ENCODE results near the gene SAMD4A. TPM values are rescaled to one million over a fixed set of nuclear protein-coding genes. Genes with fewer than 3 reads are reported as not detected.

The SAMD4A gene
- total RNA-seq, 1 donor from 2014 or later: 57.0 TPM

DNA sequence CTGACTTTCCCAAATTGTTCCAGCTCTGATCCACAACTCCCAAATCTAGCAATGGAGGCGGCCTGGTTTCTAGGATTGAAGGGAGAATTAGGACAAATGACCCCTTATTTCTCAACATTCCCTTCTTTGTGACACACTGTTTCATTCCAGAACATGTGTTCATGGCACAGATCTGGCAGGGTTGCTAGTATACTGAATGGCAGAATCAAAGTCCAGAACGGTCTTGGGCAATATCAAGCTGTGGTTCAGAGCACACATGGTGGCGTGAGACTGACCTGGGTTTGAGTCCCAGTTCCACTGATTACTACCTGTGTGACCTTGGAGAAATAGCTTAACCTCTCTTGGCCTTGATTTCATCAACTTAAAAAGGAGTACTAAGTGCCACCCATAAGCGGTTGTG is 152.5 kb downstream of the SAMD4A start:
- DNase-seq (ENCODE audit: low spot score): no peak
- no peaks in the 10 kb centered on the region for H3K27me3 Mint-ChIP-seq (ENCODE audit: low read depth)
- peaks cover 2% of the 10 kb centered on the region for H3K36me3 Mint-ChIP-seq (ENCODE audit: low read depth)
- TF ChIP-seq, protein P1, sequence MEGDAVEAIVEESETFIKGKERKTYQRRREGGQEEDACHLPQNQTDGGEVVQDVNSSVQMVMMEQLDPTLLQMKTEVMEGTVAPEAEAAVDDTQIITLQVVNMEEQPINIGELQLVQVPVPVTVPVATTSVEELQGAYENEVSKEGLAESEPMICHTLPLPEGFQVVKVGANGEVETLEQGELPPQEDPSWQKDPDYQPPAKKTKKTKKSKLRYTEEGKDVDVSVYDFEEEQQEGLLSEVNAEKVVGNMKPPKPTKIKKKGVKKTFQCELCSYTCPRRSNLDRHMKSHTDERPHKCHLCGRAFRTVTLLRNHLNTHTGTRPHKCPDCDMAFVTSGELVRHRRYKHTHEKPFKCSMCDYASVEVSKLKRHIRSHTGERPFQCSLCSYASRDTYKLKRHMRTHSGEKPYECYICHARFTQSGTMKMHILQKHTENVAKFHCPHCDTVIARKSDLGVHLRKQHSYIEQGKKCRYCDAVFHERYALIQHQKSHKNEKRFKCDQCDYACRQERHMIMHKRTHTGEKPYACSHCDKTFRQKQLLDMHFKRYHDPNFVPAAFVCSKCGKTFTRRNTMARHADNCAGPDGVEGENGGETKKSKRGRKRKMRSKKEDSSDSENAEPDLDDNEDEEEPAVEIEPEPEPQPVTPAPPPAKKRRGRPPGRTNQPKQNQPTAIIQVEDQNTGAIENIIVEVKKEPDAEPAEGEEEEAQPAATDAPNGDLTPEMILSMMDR (IDR thresholded peaks at IDR 0.05): no peak
- peaks cover 28% of the 10 kb centered on the region for H3K4me1 Mint-ChIP-seq (ENCODE audit: low read depth)
- H3K9me3 Mint-ChIP-seq (ENCODE audit: low read depth): no peaks in the 10 kb centered on the region
- no peak overlapping the region for H3K4me3 Mint-ChIP-seq (ENCODE audit: unreplicated experiment)
- H3K27ac Mint-ChIP-seq (ENCODE audit: unreplicated experiment): no peak overlapping the region

DNA sequence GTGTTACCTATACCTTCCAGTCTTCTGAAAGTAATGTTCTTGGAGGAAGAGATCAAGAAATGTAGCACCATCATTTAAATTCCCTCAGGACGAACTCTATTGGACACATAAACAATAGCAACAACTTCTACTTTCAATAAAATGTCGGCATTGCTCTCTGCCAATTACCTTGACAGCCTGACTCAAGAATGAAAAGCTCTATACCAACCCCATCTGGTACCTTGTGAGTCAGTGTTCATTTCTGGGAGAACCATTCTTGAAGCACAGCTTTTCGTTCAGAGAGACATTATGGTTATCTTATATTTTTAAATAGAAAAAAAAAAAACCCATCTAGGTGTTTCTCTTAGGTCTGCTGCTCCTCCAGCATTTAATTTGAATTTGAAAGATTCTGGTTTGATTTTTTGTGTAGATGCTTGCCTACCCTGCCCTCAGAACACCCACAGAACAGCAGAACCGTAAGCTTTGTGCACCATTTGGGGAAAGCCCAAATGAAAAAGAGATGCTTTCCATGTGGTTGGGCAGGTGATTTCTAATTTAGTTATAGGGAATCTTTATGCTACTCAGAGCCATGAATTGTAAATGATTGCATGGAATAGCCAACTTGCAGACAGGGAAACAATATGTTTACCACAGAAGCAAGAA is 156.0 kb downstream of the SAMD4A start:
- DNase-seq (ENCODE audit: low spot score): no peak
- H3K4me1 Mint-ChIP-seq (ENCODE audit: low read depth): peaks cover 15% of the 10 kb centered on the region

DNA sequence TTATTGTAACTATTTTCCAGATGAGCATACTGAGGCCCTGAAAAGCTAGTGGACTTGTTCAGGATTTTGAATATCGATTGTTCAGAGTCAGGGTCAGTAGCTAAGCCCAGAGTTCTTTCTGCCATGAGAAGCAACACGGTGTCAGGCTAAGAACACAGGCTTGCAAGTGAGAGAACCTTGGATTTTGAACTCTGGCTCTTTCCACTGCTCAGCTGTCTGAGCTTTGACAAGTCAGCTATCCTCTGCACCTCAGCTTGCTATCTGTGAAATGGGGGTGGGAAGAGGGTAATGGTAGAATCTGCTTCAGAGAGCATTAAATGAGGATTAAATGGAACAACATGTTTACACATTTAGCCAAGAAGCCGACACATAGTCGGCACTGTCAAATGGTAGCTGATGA is 157.2 kb downstream of the SAMD4A start:
- TF ChIP-seq, protein P1 (IDR thresholded peaks at IDR 0.05): no peak
- no peaks in the 10 kb centered on the region for H3K27me3 Mint-ChIP-seq (ENCODE audit: low read depth)
- no peak overlapping the region for H3K4me3 Mint-ChIP-seq (ENCODE audit: unreplicated experiment)
- no peak for DNase-seq (ENCODE audit: low spot score)
- peaks cover 2% of the 10 kb centered on the region for H3K36me3 Mint-ChIP-seq (ENCODE audit: low read depth)
- H3K4me1 Mint-ChIP-seq (ENCODE audit: low read depth): peaks cover 13% of the 10 kb centered on the region
- no peaks in the 10 kb centered on the region for H3K9me3 Mint-ChIP-seq (ENCODE audit: low read depth)
- H3K27ac Mint-ChIP-seq (ENCODE audit: unreplicated experiment): no peak overlapping the region

More for the DNA sequence above, 156.0 kb downstream of the SAMD4A start:
- no peaks in the 10 kb centered on the region for H3K9me3 Mint-ChIP-seq (ENCODE audit: low read depth)
- no peaks in the 10 kb centered on the region for H3K27me3 Mint-ChIP-seq (ENCODE audit: low read depth)
- H3K36me3 Mint-ChIP-seq (ENCODE audit: low read depth): peaks cover 2% of the 10 kb centered on the region
- H3K27ac Mint-ChIP-seq (ENCODE audit: unreplicated experiment): no peak overlapping the region
- TF ChIP-seq, protein P1 (IDR thresholded peaks at IDR 0.05): peak; percentile 70
- no peak overlapping the region for H3K4me3 Mint-ChIP-seq (ENCODE audit: unreplicated experiment)

DNA sequence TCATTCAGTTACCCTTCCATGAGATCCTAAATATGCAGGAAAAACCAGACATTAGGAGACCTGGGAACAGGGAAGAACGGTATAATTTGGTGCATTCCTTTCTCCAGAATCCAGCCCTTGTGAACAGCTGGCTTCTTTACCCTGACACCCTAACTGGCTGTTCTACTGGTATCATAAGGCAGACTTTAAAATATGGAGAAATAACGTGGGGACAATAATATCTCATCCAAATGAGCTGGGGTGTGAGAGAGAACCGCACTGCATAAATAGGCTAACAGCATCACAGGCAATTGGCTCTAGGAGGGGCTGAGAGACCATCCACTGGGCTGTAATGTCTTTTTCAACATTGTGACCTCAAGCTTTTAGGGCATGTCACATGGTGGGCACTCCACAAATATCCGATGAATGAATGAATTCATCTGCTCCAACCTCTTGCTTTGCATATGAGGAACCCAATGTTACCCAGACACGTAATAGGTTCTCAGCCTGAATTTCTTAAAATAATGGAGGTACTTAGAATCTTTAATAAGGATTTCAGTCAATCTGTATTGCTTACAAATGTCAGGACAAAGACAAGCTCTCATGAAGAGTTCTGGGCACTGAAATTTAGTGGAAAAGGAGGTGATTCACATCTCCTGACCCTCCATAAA is 157.9 kb downstream of the SAMD4A start:
- Mint-ChIP-seq H3K27me3 (ENCODE audit: low read depth) (no peaks in the 10 kb centered on the region), H3K4me3 (ENCODE audit: unreplicated experiment) (no peak overlapping the region), H3K9me3 (ENCODE audit: low read depth) (no peaks in the 10 kb centered on the region), H3K27ac (ENCODE audit: unreplicated experiment) (no peak overlapping the region), H3K4me1 (ENCODE audit: low read depth) (peaks cover 20% of the 10 kb centered on the region), H3K36me3 (ENCODE audit: low read depth) (peaks cover 2% of the 10 kb centered on the region)
- TF ChIP-seq, protein P1 (IDR thresholded peaks at IDR 0.05): no peak
- DNase-seq (ENCODE audit: low spot score): no peak

DNA sequence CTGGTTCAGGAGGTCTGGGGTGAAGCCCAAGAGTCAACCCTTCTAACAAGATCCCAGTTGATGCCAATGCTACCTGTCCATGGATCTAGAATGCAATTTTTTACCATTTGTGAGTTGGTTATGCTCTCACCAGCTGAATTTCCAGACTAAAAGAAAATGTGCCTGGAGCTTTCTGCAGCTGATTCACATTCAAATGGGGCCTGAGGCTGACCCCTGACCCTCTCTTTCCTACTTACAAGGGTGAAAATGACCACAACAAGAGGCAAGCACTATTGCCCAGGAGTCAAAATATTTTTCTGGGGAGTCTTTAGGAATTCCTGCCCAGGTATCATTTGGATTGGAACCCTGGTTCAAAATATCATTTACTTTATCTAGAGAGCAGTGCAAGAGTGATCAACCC is 159.1 kb downstream of the SAMD4A start:
- H3K36me3 Mint-ChIP-seq (ENCODE audit: low read depth): no peaks in the 10 kb centered on the region
- no peak for DNase-seq (ENCODE audit: low spot score)
- TF ChIP-seq, protein P1 (IDR thresholded peaks at IDR 0.05): no peak
- no peak overlapping the region for H3K27ac Mint-ChIP-seq (ENCODE audit: unreplicated experiment)
- no peaks in the 10 kb centered on the region for H3K9me3 Mint-ChIP-seq (ENCODE audit: low read depth)
- H3K27me3 Mint-ChIP-seq (ENCODE audit: low read depth): no peaks in the 10 kb centered on the region
- peaks cover 27% of the 10 kb centered on the region for H3K4me1 Mint-ChIP-seq (ENCODE audit: low read depth)
- H3K4me3 Mint-ChIP-seq (ENCODE audit: unreplicated experiment): no peak overlapping the region

Measured in chondrocyte (in vitro differentiated cells).